Naive B cell (primary cell): ENCODE measurements around the gene ADAM10. TPM values are rescaled to one million over a fixed set of nuclear protein-coding genes. Genes with fewer than 3 reads are reported as not detected.
"Not testable (repeated sequence)": the region's sequence is repeated elsewhere in the genome, so short reads cannot be mapped to it uniquely, and the experiment has no call there.

Experiments used
- ATAC-seq, 2 donors: fragments of 150-1000 bp; cut with Tn5 transposase; 2 replicates each; pipeline ENCODE4 v1.10.0; 2021; ENCODE audit warnings: low read depth in 2 of 2, mild to moderate bottlenecking in 2 of 2, moderate library complexity in 2 of 2
- DNase-seq: peaks from one replicate; pipeline ENCODE4 v3.0.0; 2022
- H3K27ac Mint-ChIP-seq, 6 donors: one replicate each; pipeline ENCODE4 v1.8.0; 2020 to 2022; ENCODE audit warnings: mild to moderate bottlenecking in 6 of 6, mixed read lengths in 6 of 6, moderate library complexity in 5 of 6, inconsistent platforms in 2 of 6
- H3K27me3 Mint-ChIP-seq, 3 donors: one replicate each; pipeline ENCODE4 v1.8.0; 2021 to 2022; ENCODE audit warnings: mixed read lengths in 3 of 3, mild to moderate bottlenecking in 1 of 3
- H3K36me3 Mint-ChIP-seq, 2 donors: one replicate each; pipeline ENCODE4 v1.8.0; 2020 to 2022; ENCODE audit warnings: mixed read lengths in 2 of 2, inconsistent platforms in 1 of 2, mild to moderate bottlenecking in 1 of 2
- H3K4me1 Mint-ChIP-seq, 3 donors: one replicate each; pipeline ENCODE4 v1.8.0; 2020 to 2022; ENCODE audit warnings: mixed read lengths in 3 of 3, inconsistent platforms in 1 of 3, mild to moderate bottlenecking in 1 of 3, moderate library complexity in 1 of 3
- H3K4me3 Mint-ChIP-seq, 8 donors: one replicate each; pipeline ENCODE4 v1.8.0; 2020 to 2022; ENCODE audit warnings: mild to moderate bottlenecking in 8 of 8, mixed read lengths in 8 of 8, moderate library complexity in 8 of 8, inconsistent platforms in 2 of 8
- H3K9me3 Mint-ChIP-seq, 7 donors: one replicate each; pipeline ENCODE4 v1.8.0; 2020 to 2022; ENCODE audit warnings: mixed read lengths in 7 of 7, mild to moderate bottlenecking in 5 of 7, inconsistent platforms in 2 of 7, moderate library complexity in 1 of 7
- polyA plus RNA-seq, 6 donors: library from polyadenylated mRNA; unstranded; fragments of 300-500 nt; fragmentation: Illumina TruSeq; gene quantifications; one replicate each; pipeline ENCODE4 v1.2.3, GENCODE V29; 2021; ENCODE audit warnings: low read depth in 6 of 6

ADAM10 gene
- polyA plus RNA-seq, 6 donors from 2014 or later, result 112 to 148 (median 126) TPM

GRCh38 chr15:58606577-58607080, 142.9 kb downstream of the ADAM10 start:
- ATAC-seq (no peak), DNase-seq (no peak)
- no peak overlapping the region for H3K27ac Mint-ChIP-seq
- H3K36me3 Mint-ChIP-seq, result peaks cover 24 to 34% of the 10 kb centered on the region in 2 donors
- H3K4me3 Mint-ChIP-seq, result no peak overlapping the region
- H3K9me3 Mint-ChIP-seq, result no peaks in the 10 kb centered on the region
- no peaks in the 10 kb centered on the region for H3K27me3 Mint-ChIP-seq
- peaks cover 0 to 8% (median 0%) of the 10 kb centered on the region in 3 donors for H3K4me1 Mint-ChIP-seq

GRCh38 chr15:58605931-58606530, 143.5 kb downstream of the ADAM10 start:
- DNase-seq (no peak), ATAC-seq (no peak)
- no peak overlapping the region for H3K4me3 Mint-ChIP-seq
- H3K36me3 Mint-ChIP-seq, result peaks cover 27 to 31% of the 10 kb centered on the region in 2 donors
- no peaks in the 10 kb centered on the region for H3K9me3 Mint-ChIP-seq
- peaks cover 0 to 8% (median 0%) of the 10 kb centered on the region in 3 donors for H3K4me1 Mint-ChIP-seq
- no peaks in the 10 kb centered on the region for H3K27me3 Mint-ChIP-seq
- no peak overlapping the region for H3K27ac Mint-ChIP-seq

GRCh38 chr15:58604455-58604923, 145.0 kb downstream of the ADAM10 start:
- Mint-ChIP-seq H3K27ac (no peak overlapping the region), H3K4me3 (no peak overlapping the region), H3K36me3 (peaks cover 26 to 28% of the 10 kb centered on the region in 2 donors), H3K4me1 (peaks cover 0 to 8% (median 0%) of the 10 kb centered on the region in 3 donors), H3K27me3 (no peaks in the 10 kb centered on the region), H3K9me3 (no peaks in the 10 kb centered on the region)
- no peak for ATAC-seq
- no peak for DNase-seq

- H3K4me3 Mint-ChIP-seq, ATAC-seq, H3K27me3 Mint-ChIP-seq, H3K9me3 Mint-ChIP-seq, H3K4me1 Mint-ChIP-seq, DNase-seq: not testable (repeated sequence)
- H3K27ac Mint-ChIP-seq, result peak overlapping the region in 1 of 6 donors; percentile 41
- peaks cover 28 to 32% of the 10 kb centered on the region in 2 donors for H3K36me3 Mint-ChIP-seq
These were observed 145.6 kb downstream of the ADAM10 start for GRCh38 chr15:58603927-58604326.

- ATAC-seq (no peak), DNase-seq (no peak)
- H3K9me3 Mint-ChIP-seq, result no peaks in the 10 kb centered on the region
- H3K27ac Mint-ChIP-seq, result no peak overlapping the region
- no peaks in the 10 kb centered on the region for H3K27me3 Mint-ChIP-seq
- H3K4me3 Mint-ChIP-seq, result no peak overlapping the region
- peaks cover 18 to 36% of the 10 kb centered on the region in 2 donors for H3K36me3 Mint-ChIP-seq
- peaks cover 0 to 4% (median 3%) of the 10 kb centered on the region in 3 donors for H3K4me1 Mint-ChIP-seq
These were observed 146.7 kb downstream of the ADAM10 start for GRCh38 chr15:58602823-58603222.

GRCh38 chr15:58598829-58599210, 150.7 kb downstream of the ADAM10 start:
- H3K27me3 Mint-ChIP-seq, result no peaks in the 10 kb centered on the region
- ATAC-seq (no peak), DNase-seq (no peak)
- H3K27ac Mint-ChIP-seq, result peak overlapping the region in 3 of 6 donors; percentile 32 to 89 (median 74)
- no peaks in the 10 kb centered on the region for H3K9me3 Mint-ChIP-seq
- H3K36me3 Mint-ChIP-seq, result peaks cover 21 to 25% of the 10 kb centered on the region in 2 donors
- H3K4me3 Mint-ChIP-seq, result no peak overlapping the region
- peaks cover 0 to 4% (median 3%) of the 10 kb centered on the region in 3 donors for H3K4me1 Mint-ChIP-seq

GRCh38 chr15:58597943-58598828, 151.3 kb downstream of the ADAM10 start:
- DNase-seq (no peak), ATAC-seq (no peak)
- Mint-ChIP-seq H3K27ac (peak overlapping the region in 3 of 6 donors; percentile 32 to 89 (median 74)), H3K4me3 (no peak overlapping the region), H3K27me3 (no peaks in the 10 kb centered on the region), H3K4me1 (peaks cover 0 to 4% (median 0%) of the 10 kb centered on the region in 3 donors), H3K36me3 (peaks cover 18 to 21% of the 10 kb centered on the region in 2 donors), H3K9me3 (no peaks in the 10 kb centered on the region)

- H3K27ac Mint-ChIP-seq, result no peak overlapping the region
- ATAC-seq, result no peak
These were observed 153.8 kb downstream of the ADAM10 start for GRCh38 chr15:58595516-58596263.

GRCh38 chr15:58594898-58595297, 154.6 kb downstream of the ADAM10 start:
- DNase-seq (no peak), ATAC-seq (no peak)
- Mint-ChIP-seq H3K4me3 (no peak overlapping the region), H3K27me3 (no peaks in the 10 kb centered on the region), H3K27ac (no peak overlapping the region), H3K36me3 (peaks cover 9 to 16% of the 10 kb centered on the region in 2 donors), H3K4me1 (peaks cover 0 to 4% (median 0%) of the 10 kb centered on the region in 3 donors), H3K9me3 (no peaks in the 10 kb centered on the region)

More at GRCh38 chr15:58595516-58596263, 153.8 kb downstream of the ADAM10 start:
- no peak for DNase-seq
- Mint-ChIP-seq H3K9me3 (no peaks in the 10 kb centered on the region), H3K27me3 (no peaks in the 10 kb centered on the region), H3K36me3 (peaks cover 9 to 16% of the 10 kb centered on the region in 2 donors), H3K4me3 (no peak overlapping the region), H3K4me1 (peaks cover 0 to 4% (median 0%) of the 10 kb centered on the region in 3 donors)

- no peaks in the 10 kb centered on the region for H3K9me3 Mint-ChIP-seq
- no peaks in the 10 kb centered on the region for H3K27me3 Mint-ChIP-seq
- peak overlapping the region in 2 of 6 donors; percentile 45 to 79 for H3K27ac Mint-ChIP-seq
- H3K4me3 Mint-ChIP-seq, result no peak overlapping the region
- H3K4me1 Mint-ChIP-seq, result peaks cover 0 to 4% (median 0%) of the 10 kb centered on the region in 3 donors
- no peak for ATAC-seq
- peaks cover 3 to 11% of the 10 kb centered on the region in 2 donors for H3K36me3 Mint-ChIP-seq
- no peak for DNase-seq
These were observed 155.6 kb downstream of the ADAM10 start for GRCh38 chr15:58593870-58594269.

GRCh38 chr15:58590926-58591325, 158.6 kb downstream of the ADAM10 start:
- ATAC-seq (no peak), DNase-seq (no peak)
- no peaks in the 10 kb centered on the region for H3K27me3 Mint-ChIP-seq
- H3K27ac Mint-ChIP-seq, result peak overlapping the region in 2 of 6 donors; percentile 2 to 23
- H3K4me1 Mint-ChIP-seq, result peaks cover 3 to 5% (median 4%) of the 10 kb centered on the region in 3 donors
- no peak overlapping the region for H3K4me3 Mint-ChIP-seq
- H3K9me3 Mint-ChIP-seq, result no peaks in the 10 kb centered on the region
- peaks cover 0 to 6% of the 10 kb centered on the region in 2 donors for H3K36me3 Mint-ChIP-seq

GRCh38 chr15:58590236-58590635, 159.3 kb downstream of the ADAM10 start:
- Mint-ChIP-seq H3K4me3 (no peak overlapping the region), H3K27me3 (no peaks in the 10 kb centered on the region), H3K27ac (peak overlapping the region in 2 of 6 donors; percentile 1 to 72), H3K4me1 (peaks cover 9 to 11% (median 10%) of the 10 kb centered on the region in 3 donors), H3K36me3 (no peaks in the 10 kb centered on the region), H3K9me3 (no peaks in the 10 kb centered on the region)
- ATAC-seq (no peak), DNase-seq (no peak)

- DNase-seq (no peak), ATAC-seq (no peak)
- Mint-ChIP-seq H3K4me1 (peaks cover 13 to 21% (median 16%) of the 10 kb centered on the region in 3 donors), H3K27me3 (peaks cover 0 to 8% (median 7%) of the 10 kb centered on the region in 3 donors), H3K36me3 (no peaks in the 10 kb centered on the region), H3K4me3 (no peak overlapping the region), H3K27ac (peak overlapping the region in 1 of 6 donors; percentile 11), H3K9me3 (peaks cover 0 to 6% (median 0%) of the 10 kb centered on the region in 7 donors)
These were observed 160.5 kb downstream of the ADAM10 start for GRCh38 chr15:58589047-58589446.
